Skeletal muscle tissue (tissue), 4 donors: ENCODE data around the gene SLC39A10. TPM values are rescaled to one million over a fixed set of nuclear protein-coding genes. Genes with fewer than 3 reads are reported as not detected.
"Not testable (repeated sequence)": the region's sequence is repeated elsewhere in the genome, so short reads cannot be mapped to it uniquely, and the experiment has no call there.

ENCODE experiments used
- H3K27ac ChIP-seq: one replicate; pipeline ENCODE4 v1.7.0; 2013; ENCODE audit warnings: mild to moderate bottlenecking, low read depth, low read length, inconsistent platforms
- H3K27me3 ChIP-seq, 3 donors: one replicate each; pipeline ENCODE4 v1.7.0; 2013; ENCODE audit warnings: low read length in 3 of 3; ENCODE audit not compliant: control insufficient read depth in 3 of 3, insufficient read depth in 3 of 3
- H3K36me3 ChIP-seq, 3 donors: one replicate each; pipeline ENCODE4 v1.7.0; 2013; ENCODE audit warnings: low read length in 3 of 3; ENCODE audit not compliant: control insufficient read depth in 3 of 3, insufficient read depth in 3 of 3
- H3K4me1 ChIP-seq, 3 donors: one replicate each; pipeline ENCODE4 v1.7.0; 2013; ENCODE audit warnings: low read length in 3 of 3, mild to moderate bottlenecking in 3 of 3; ENCODE audit not compliant: control insufficient read depth in 3 of 3, insufficient read depth in 3 of 3
- H3K4me3 ChIP-seq, 3 donors: one replicate each; pipeline ENCODE4 v1.7.0; 2013; ENCODE audit warnings: low read length in 3 of 3
- H3K9ac ChIP-seq, 3 donors: one replicate each; pipeline ENCODE4 v1.7.0; 2013; ENCODE audit warnings: low read length in 3 of 3, mild to moderate bottlenecking in 3 of 3, moderate library complexity in 2 of 3, low read depth in 1 of 3
- H3K9me3 ChIP-seq, 3 donors: one replicate each; pipeline ENCODE4 v1.7.0; 2013; ENCODE audit warnings: low read length in 3 of 3; ENCODE audit not compliant: control insufficient read depth in 3 of 3
- total RNA-seq: library from RNA; depleted of rRNA; stranded (reverse); fragments of >200 nt; gene quantifications from one replicate; pipeline ENCODE4 v1.2.3, GENCODE V29; 2014
- donor health status: Osteomylitis.

The SLC39A10 gene
- total RNA-seq, 1 donor from 2014 or later = 21.9 TPM

DNA sequence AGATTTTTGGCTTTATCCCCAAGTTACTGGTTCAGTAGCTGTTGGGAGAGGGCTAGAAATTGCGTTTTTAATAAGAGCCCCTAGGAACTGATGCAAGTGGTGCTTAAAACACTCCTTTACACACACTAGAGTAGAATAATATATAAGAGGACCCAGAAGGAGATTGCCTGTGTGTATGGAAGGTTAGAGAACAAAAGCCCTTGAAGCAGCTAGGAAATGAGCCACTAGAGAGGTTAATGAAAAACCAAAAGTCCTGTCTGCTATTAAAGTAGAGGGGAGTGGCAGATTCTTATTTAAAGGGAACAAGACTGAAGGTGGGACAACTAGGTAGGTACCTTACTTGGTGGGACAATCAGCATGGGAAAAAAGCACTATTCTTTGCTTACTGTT lies 14.4 kb upstream of the SLC39A10 start:
- Histone ChIP-seq H3K4me1 (no peaks in the 10 kb centered on the region), H3K4me3 (no peak overlapping the region), H3K36me3 (no peaks in the 10 kb centered on the region), H3K9me3 (no peaks in the 10 kb centered on the region), H3K27me3 (no peaks in the 10 kb centered on the region), H3K9ac (no peak overlapping the region), H3K27ac (no peak overlapping the region)

- not testable (repeated sequence) for H3K27ac ChIP-seq, H3K27me3 ChIP-seq, H3K36me3 ChIP-seq, H3K9me3 ChIP-seq, H3K4me1 ChIP-seq, H3K4me3 ChIP-seq, H3K9ac ChIP-seq
Measured at GRCh38 chr2:195644708-195645107, 12.3 kb upstream of the SLC39A10 start.

DNA sequence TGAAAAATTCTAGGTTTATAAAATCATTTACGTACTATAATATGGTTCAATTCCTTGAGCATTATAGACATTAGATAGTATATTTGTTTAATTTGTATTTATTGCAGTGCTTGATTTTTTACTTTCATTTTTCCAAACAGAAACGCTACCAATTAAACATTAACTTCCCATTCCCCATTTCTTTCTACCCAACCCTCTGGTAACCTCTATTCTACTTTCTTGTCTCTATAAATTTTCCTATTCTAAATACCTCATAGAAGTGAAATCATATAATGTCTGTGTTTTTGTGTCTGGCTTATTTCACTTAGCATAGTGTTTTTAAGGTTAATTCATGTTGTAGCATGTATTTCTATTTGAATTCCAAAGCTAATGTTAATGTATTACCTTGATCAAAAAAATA lies 11.6 kb upstream of the SLC39A10 start:
- Histone ChIP-seq H3K9ac (no peak overlapping the region), H3K27ac (no peak overlapping the region), H3K4me3 (no peak overlapping the region), H3K4me1 (no peaks in the 10 kb centered on the region), H3K27me3 (no peaks in the 10 kb centered on the region), H3K36me3 (no peaks in the 10 kb centered on the region), H3K9me3 (no peaks in the 10 kb centered on the region)

GRCh38 chr2:195646424-195646823 lies 10.6 kb upstream of the SLC39A10 start:
- no peak overlapping the region for H3K27ac ChIP-seq
- no peak overlapping the region for H3K4me3 ChIP-seq
- no peaks in the 10 kb centered on the region for H3K27me3 ChIP-seq
- no peaks in the 10 kb centered on the region for H3K36me3 ChIP-seq
- no peaks in the 10 kb centered on the region for H3K9me3 ChIP-seq
- no peaks in the 10 kb centered on the region for H3K4me1 ChIP-seq
- no peak overlapping the region for H3K9ac ChIP-seq

GRCh38 chr2:195647302-195647701 lies 9.7 kb upstream of the SLC39A10 start:
- Histone ChIP-seq H3K9me3 (no peaks in the 10 kb centered on the region), H3K4me3 (no peak overlapping the region), H3K27ac (no peak overlapping the region), H3K4me1 (no peaks in the 10 kb centered on the region), H3K9ac (no peak overlapping the region), H3K36me3 (no peaks in the 10 kb centered on the region), H3K27me3 (no peaks in the 10 kb centered on the region)

- not testable (repeated sequence) for H3K9me3 ChIP-seq, H3K27me3 ChIP-seq, H3K4me3 ChIP-seq, H3K36me3 ChIP-seq, H3K4me1 ChIP-seq, H3K9ac ChIP-seq, H3K27ac ChIP-seq
Measured at GRCh38 chr2:195648370-195648769, 8.7 kb upstream of the SLC39A10 start.

- Histone ChIP-seq H3K9me3 (no peaks in the 10 kb centered on the region), H3K4me3 (no peak overlapping the region), H3K27ac (no peak overlapping the region), H3K27me3 (no peaks in the 10 kb centered on the region), H3K4me1 (no peaks in the 10 kb centered on the region), H3K9ac (no peak overlapping the region), H3K36me3 (no peaks in the 10 kb centered on the region)
Measured at GRCh38 chr2:195648787-195649186, 8.2 kb upstream of the SLC39A10 start.

DNA sequence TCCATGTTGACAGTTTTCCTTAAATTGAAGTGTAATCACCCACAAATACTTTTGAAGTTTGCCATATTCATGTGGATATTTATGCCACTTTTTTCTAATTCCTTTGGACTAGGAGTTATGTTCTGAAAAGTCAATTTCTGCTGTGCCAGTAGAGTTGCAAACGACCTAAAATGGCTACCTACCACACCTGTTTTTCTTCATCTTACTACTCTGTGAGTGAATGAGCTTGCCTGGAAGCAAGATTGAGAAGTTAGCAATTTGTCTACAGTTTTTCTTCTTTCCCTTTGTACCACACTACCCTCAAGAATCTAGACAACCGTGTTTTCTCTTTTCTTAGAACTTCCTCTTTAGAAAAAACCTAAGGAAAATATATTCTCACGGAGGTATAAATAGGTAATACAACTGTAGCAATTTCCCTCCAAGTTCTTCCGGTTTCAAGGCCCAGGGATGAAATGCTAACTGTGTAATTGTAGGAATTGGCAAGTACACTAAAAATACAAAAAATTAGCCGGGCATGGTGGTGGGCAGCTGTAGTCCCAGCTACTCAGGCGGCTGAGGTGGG lies 7.3 kb upstream of the SLC39A10 start:
- no peak overlapping the region for H3K9ac ChIP-seq
- no peak overlapping the region for H3K27ac ChIP-seq

GRCh38 chr2:195651046-195651445 lies 6.0 kb upstream of the SLC39A10 start:
- Histone ChIP-seq H3K36me3 (no peaks in the 10 kb centered on the region), H3K4me3 (no peak overlapping the region), H3K27me3 (no peaks in the 10 kb centered on the region), H3K9me3 (no peaks in the 10 kb centered on the region), H3K4me1 (peaks cover 0 to under 1% (median 0%) of the 10 kb centered on the region in 3 donors), H3K9ac (no peak overlapping the region), H3K27ac (no peak overlapping the region)

More for the DNA sequence above, 7.3 kb upstream of the SLC39A10 start:
- no peaks in the 10 kb centered on the region for H3K27me3 ChIP-seq
- no peak overlapping the region for H3K4me3 ChIP-seq
- H3K4me1 ChIP-seq = no peaks in the 10 kb centered on the region
- H3K9me3 ChIP-seq = no peaks in the 10 kb centered on the region
- no peaks in the 10 kb centered on the region for H3K36me3 ChIP-seq

- H3K9ac ChIP-seq = no peak overlapping the region
- H3K4me3 ChIP-seq = no peak overlapping the region
- no peaks in the 10 kb centered on the region for H3K27me3 ChIP-seq
- H3K36me3 ChIP-seq = no peaks in the 10 kb centered on the region
- no peak overlapping the region for H3K27ac ChIP-seq
- peaks cover 0 to 10% (median 3%) of the 10 kb centered on the region in 3 donors for H3K4me1 ChIP-seq
- no peaks in the 10 kb centered on the region for H3K9me3 ChIP-seq
Measured at GRCh38 chr2:195652911-195653310, 4.1 kb upstream of the SLC39A10 start.
